Bronchial epithelial cell (primary cell): ENCODE measurements around the gene MAP3K5. TPM values are rescaled to one million over a fixed set of nuclear protein-coding genes. Genes with fewer than 3 reads are reported as not detected.

Source experiments
- DNase-seq: peaks from one replicate; pipeline ENCODE4 v3.0.0-alpha.2; 2010; ENCODE audit warnings: low read depth
- FAIRE-seq: peaks from 2 replicates; lab custom pipeline; 2011; peaks lifted over from hg19 to GRCh38; lab: Jason Lieb, UNC
- H3K27me3 ChIP-seq: 2 replicates; pipeline ENCODE4 v1.5.1; 2011; ENCODE audit warnings: low read length; ENCODE audit not compliant: control insufficient read depth, insufficient read depth
- H3K36me3 ChIP-seq: 2 replicates; pipeline ENCODE4 v1.5.1; 2011; ENCODE audit warnings: low read length; ENCODE audit not compliant: control insufficient read depth, insufficient read depth
- H3K4me3 ChIP-seq: 2 replicates; pipeline ENCODE4 v1.5.1; 2011; ENCODE audit warnings: mild to moderate bottlenecking, low read depth, low read length, control low read depth
- total RNA-seq: library from RNA; depleted of rRNA; stranded (reverse); fragments of >200 nt; gene quantifications from 2 replicates; pipeline ENCODE4 v1.2.1, GENCODE V29; 2014
- TF ChIP-seq, protein P1 (sequence below): IDR thresholded peaks from 2 replicates; pipeline ENCODE4 v1.5.1; 2011; ENCODE audit warnings: mild to moderate bottlenecking, moderate library complexity, low read length, control low read depth, inconsistent platforms; ENCODE audit not compliant: insufficient read depth, severe bottlenecking

Gene MAP3K5
- total RNA-seq, 1 donor from 2014 or later, result 8.2 TPM

DNA sequence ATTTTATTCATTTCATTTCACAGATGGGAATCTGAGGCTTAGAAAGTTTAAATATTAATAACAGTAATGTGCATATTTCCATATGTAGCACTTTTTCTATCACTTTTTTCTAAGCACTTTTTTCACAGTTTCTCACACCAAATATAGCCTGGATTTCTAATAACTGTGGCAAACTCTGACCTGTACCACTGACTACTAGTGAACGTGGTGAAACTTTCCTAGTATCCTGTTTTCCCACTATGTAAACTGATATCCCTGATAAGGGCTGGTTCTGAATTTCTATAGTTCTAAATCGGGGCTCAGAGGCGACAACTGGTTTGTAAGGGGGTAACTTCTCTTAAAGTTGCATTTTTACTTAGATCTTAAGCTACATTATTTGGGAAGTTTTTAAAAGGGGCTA lies 274.7 kb downstream of the MAP3K5 start:
- Histone ChIP-seq H3K4me3 (no peak overlapping the region), H3K36me3 (peaks cover 2% of the 10 kb centered on the region), H3K27me3 (no peaks in the 10 kb centered on the region)
- TF ChIP-seq, protein P1, sequence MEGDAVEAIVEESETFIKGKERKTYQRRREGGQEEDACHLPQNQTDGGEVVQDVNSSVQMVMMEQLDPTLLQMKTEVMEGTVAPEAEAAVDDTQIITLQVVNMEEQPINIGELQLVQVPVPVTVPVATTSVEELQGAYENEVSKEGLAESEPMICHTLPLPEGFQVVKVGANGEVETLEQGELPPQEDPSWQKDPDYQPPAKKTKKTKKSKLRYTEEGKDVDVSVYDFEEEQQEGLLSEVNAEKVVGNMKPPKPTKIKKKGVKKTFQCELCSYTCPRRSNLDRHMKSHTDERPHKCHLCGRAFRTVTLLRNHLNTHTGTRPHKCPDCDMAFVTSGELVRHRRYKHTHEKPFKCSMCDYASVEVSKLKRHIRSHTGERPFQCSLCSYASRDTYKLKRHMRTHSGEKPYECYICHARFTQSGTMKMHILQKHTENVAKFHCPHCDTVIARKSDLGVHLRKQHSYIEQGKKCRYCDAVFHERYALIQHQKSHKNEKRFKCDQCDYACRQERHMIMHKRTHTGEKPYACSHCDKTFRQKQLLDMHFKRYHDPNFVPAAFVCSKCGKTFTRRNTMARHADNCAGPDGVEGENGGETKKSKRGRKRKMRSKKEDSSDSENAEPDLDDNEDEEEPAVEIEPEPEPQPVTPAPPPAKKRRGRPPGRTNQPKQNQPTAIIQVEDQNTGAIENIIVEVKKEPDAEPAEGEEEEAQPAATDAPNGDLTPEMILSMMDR, result no peak
- FAIRE-seq (no peak), DNase-seq (peak; percentile 17)

DNA sequence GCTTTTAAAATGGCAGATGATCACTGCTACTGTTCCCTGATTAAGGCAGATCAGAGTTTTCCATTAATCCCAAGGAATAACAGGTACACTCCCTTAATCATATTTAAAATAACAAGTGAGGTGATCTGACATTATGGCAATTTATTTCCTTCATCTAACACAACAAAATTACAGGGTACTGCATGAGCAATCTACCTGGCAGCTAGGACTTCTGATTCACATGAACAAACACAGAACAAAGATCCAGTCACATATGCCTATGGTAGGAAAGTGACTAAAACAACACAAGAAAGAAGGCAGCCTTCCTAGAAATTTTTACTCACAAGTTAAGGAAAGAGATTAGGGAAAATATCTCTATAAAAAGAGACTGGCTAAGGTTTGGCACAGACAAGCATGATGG lies 275.3 kb downstream of the MAP3K5 start:
- no peaks in the 10 kb centered on the region for H3K27me3 ChIP-seq
- no peak overlapping the region for H3K4me3 ChIP-seq
- DNase-seq, result peak; percentile 93
- no peak for FAIRE-seq
- TF ChIP-seq, protein P1, result no peak
- peaks cover 2% of the 10 kb centered on the region for H3K36me3 ChIP-seq

DNA sequence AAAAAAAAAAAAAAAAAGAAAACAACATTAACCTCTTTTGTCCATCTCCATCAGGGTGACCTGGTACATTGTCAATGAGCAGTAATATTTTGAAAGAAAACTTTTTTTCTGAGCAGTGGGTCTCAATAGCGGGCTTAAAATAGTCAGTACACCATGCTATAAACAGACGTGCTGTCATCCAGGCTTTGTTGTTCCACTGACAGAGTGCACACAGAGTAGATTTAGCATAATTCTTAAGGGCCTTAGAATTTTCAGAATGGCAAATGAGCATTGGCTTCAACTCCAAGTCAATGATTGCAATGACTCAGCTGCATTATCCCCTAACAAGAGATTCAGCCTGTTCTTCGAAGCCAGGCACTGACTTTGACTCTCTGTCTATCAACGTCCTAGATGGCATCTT lies 277.7 kb downstream of the MAP3K5 start:
- no peak for DNase-seq
- TF ChIP-seq, protein P1, result no peak
- Histone ChIP-seq H3K36me3 (peaks cover 2% of the 10 kb centered on the region), H3K4me3 (no peak overlapping the region), H3K27me3 (no peaks in the 10 kb centered on the region)
- FAIRE-seq, result peak; percentile 89

DNA sequence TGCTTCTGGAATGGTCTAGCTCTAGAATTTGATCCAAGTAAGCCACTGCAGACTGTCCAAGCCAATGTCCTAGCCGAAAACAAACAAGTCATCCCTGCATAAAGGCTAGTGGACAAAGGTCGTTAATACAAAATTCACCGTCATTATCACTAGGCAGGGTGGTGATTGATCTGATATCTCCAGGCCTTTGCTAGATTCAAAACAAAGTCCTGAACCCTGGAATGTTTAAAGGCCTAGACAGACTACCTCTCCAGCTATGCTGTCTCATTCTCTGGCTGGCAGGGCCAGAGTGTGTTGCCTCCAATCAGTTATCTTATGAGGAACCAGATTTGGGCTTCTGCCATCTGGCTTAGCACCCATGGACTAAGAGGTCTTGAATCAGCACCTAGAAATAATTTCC lies 280.4 kb downstream of the MAP3K5 start:
- no peak overlapping the region for H3K4me3 ChIP-seq
- no peaks in the 10 kb centered on the region for H3K27me3 ChIP-seq
- no peak for FAIRE-seq
- TF ChIP-seq, protein P1, result no peak
- DNase-seq, result no peak
- peaks cover 2% of the 10 kb centered on the region for H3K36me3 ChIP-seq

DNA sequence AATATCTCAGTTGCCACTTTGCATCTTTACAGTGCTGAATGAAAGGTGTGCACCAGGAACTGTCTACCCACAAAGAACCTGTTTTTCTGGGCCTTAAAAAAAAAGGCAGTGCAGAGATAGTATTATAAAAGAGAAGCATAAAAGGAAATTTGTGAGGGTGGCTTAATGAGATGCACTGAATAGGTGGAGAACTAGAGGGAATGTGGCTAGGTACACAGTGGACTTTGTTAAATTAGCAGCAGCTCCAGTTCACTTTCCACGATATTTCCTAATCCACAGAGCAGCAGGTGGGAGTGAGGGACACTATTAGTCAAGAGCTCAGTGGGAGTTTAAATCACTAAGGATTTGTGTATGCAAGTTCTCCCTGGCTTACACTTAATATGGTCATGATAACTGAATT lies 280.9 kb downstream of the MAP3K5 start:
- no peak for FAIRE-seq
- Histone ChIP-seq H3K4me3 (no peak overlapping the region), H3K36me3 (peaks cover 2% of the 10 kb centered on the region), H3K27me3 (no peaks in the 10 kb centered on the region)
- DNase-seq, result peak; percentile 15
- TF ChIP-seq, protein P1, result no peak

DNA sequence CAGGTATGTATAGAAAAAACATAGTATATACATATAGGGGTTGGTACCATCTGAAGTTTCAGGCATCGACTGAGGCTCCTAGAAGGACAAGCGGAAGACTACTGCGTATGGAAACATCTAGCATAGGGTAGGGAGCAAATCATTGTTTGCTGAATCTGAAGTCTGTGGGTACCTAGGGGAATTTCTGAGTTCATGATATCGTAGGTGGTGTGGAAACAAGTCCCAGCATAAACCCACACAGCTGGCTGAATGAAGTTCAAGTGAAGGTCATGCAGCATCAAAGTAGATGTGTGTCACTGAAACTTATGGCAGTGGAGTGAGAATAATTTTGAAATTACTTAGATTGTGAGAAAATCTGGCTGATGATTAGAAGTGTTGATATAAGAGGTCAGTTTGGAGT lies 281.5 kb downstream of the MAP3K5 start:
- TF ChIP-seq, protein P1, result no peak
- no peak for FAIRE-seq

More for the DNA sequence above, 281.5 kb downstream of the MAP3K5 start:
- peaks cover 2% of the 10 kb centered on the region for H3K36me3 ChIP-seq
- no peaks in the 10 kb centered on the region for H3K27me3 ChIP-seq
- DNase-seq, result peak; percentile 51
- H3K4me3 ChIP-seq, result no peak overlapping the region
